WI38 (cell line): ENCODE measurements around the gene NDUFAB1.
"Not testable (repeated sequence)": the region's sequence is repeated elsewhere in the genome, so short reads cannot be mapped to it uniquely, and the experiment has no call there.

ENCODE experiments used
- H3K4me3 ChIP-seq: 2 replicates; pipeline ENCODE4 v1.5.1; 2011; ENCODE audit warnings: low read depth, mild to moderate bottlenecking, control low read depth, low read length
- TF ChIP-seq, protein P1 (sequence below): IDR thresholded peaks from 2 replicates; pipeline ENCODE4 v1.5.1; 2012; ENCODE audit warnings: low read depth, mild to moderate bottlenecking, control low read depth, low read length

NDUFAB1 gene

GRCh38 chr16:23595951-23596720 lies at the start of gene NDUFAB1:
NDUFAB1 (minus strand) TSS chr16:23596316; CDS start chr16:23596290, 26 bp downstream.
- TF ChIP-seq, protein P1, sequence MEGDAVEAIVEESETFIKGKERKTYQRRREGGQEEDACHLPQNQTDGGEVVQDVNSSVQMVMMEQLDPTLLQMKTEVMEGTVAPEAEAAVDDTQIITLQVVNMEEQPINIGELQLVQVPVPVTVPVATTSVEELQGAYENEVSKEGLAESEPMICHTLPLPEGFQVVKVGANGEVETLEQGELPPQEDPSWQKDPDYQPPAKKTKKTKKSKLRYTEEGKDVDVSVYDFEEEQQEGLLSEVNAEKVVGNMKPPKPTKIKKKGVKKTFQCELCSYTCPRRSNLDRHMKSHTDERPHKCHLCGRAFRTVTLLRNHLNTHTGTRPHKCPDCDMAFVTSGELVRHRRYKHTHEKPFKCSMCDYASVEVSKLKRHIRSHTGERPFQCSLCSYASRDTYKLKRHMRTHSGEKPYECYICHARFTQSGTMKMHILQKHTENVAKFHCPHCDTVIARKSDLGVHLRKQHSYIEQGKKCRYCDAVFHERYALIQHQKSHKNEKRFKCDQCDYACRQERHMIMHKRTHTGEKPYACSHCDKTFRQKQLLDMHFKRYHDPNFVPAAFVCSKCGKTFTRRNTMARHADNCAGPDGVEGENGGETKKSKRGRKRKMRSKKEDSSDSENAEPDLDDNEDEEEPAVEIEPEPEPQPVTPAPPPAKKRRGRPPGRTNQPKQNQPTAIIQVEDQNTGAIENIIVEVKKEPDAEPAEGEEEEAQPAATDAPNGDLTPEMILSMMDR = peak; percentile 99
- H3K4me3 ChIP-seq = peak within 1 kb of the TSS; percentile 99

GRCh38 chr16:23642246-23642774 lies 46.2 kb upstream of the NDUFAB1 start:
- TF ChIP-seq, protein P1 = no peak
- peak overlapping the region; percentile 99 for H3K4me3 ChIP-seq

- H3K4me3 ChIP-seq = peak within 1 kb of the TSS; percentile 99
- TF ChIP-seq, protein P1 = no peak
Observed at GRCh38 chr16:23640931-23641765, 45.0 kb upstream of the NDUFAB1 start, which contains the start of the genes DCTN5 and PALB2. DCTN5 (plus strand) TSS chr16:23641466; CDS start chr16:23641543, 77 bp downstream. PALB2 (minus strand) TSS chr16:23641310; CDS start chr16:23641157, 153 bp downstream.

DNA sequence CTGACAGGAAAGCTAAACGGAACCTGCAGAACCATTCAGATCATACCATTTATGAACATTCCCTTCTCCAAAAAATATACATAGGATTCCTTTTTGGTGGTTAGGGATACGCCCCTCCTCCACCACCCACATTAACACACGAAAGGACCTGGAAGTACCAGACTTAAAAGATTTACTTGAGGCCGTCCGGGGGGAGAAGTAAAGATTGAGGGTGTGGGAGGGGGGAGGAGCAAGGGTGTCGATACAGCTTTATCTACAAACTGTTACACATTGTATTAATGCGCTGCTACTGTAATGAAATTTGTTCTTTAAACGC lies 44.5 kb upstream of the NDUFAB1 start:
- H3K4me3 ChIP-seq = peak overlapping the region; percentile 99
- TF ChIP-seq, protein P1 = no peak

- TF ChIP-seq, protein P1 = no peak
- no peak overlapping the region for H3K4me3 ChIP-seq
Observed at GRCh38 chr16:23635958-23636357, 39.8 kb upstream of the NDUFAB1 start.

DNA sequence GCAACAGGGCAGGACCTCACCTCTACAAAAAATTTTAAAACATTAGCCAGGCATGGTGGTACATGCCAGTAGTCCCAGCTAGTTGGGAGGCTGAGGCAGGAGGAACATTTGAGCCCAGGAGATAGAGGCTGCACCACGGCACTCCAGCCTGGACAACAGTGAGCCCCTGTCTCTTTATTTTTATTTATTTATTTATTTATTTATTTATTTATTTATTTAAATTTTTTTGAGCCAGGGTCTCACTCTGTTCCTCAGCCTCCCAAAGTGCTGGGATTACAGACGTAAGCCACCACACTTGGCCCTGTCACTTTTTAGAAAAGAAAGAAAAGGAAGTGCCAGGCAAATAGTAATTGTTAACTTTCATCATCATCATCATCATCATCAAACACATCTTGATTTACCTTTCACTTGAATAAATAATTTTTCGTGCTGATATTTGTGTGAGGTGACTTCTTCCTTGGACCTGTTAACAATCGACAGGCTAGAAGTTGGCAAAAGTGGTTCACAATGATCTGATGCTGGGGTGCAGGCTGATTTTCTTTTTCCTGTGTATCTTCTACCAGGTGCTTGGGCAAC lies 38.4 kb upstream of the NDUFAB1 start:
- no peak overlapping the region for H3K4me3 ChIP-seq
- TF ChIP-seq, protein P1 = no peak

DNA sequence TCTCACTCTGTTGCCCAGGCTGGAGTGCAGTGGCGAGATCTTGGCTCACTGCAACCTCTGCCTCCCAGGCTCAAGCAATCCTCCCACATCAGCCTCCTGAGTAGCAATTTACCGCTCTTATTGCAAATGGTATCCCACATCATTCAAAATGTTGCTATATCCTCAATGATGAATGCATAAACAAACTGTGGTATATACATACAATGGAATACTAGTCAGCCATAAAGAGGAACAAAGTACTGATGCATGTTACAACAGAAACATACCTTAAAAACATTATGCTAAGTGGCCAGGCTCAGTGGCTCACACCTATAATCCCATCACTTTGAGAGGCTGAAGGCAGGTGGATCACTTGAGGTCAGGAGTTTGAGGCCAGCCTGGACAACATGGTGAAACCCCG lies 35.8 kb upstream of the NDUFAB1 start:
- not testable (repeated sequence) for H3K4me3 ChIP-seq
